DOHH2 (cell line): Measurements from ENCODE around the gene GPAM.

Experiments used
- H3F3A ChIP-seq: fragments of 200-600 bp; sonication (generic), shearing (Covaris generic); 2 replicates; pipeline ENCODE4 v1.6.0; 2016; ENCODE audit warnings: antibody characterized with exemption, mild to moderate bottlenecking; ENCODE audit not compliant: control insufficient read depth, insufficient read depth
- H3K27ac ChIP-seq: fragments of 200-600 bp; sonication (generic); 2 replicates; pipeline ENCODE4 v1.5.1; 2014; ENCODE audit warnings: low read depth, mild to moderate bottlenecking, low read length, moderate library complexity
- H3K27me3 ChIP-seq: fragments of 200-600 bp; sonication (generic); 2 replicates; pipeline ENCODE4 v1.6.1; 2014; ENCODE audit warnings: mild to moderate bottlenecking, low read length, mixed read lengths; ENCODE audit not compliant: control insufficient read depth
- H3K36me3 ChIP-seq: fragments of 200-600 bp; sonication (generic); 2 replicates; pipeline ENCODE4 v1.6.1; 2014; ENCODE audit warnings: mild to moderate bottlenecking, low read length, moderate library complexity, mixed read lengths; ENCODE audit not compliant: control insufficient read depth
- H3K4me1 ChIP-seq: fragments of 200-600 bp; sonication (generic); 2 replicates; pipeline ENCODE4 v1.6.1; 2014; ENCODE audit warnings: mild to moderate bottlenecking, low read length, mixed read lengths; ENCODE audit not compliant: control insufficient read depth
- H3K4me2 ChIP-seq: fragments of 200-600 bp; sonication (generic); 2 replicates; pipeline ENCODE4 v1.6.0; 2014; ENCODE audit warnings: mild to moderate bottlenecking, low read length, moderate library complexity
- H3K4me3 ChIP-seq: fragments of 200-600 bp; sonication (generic); 2 replicates; pipeline ENCODE4 v1.5.1; 2014; ENCODE audit warnings: mild to moderate bottlenecking, low read length, mixed read lengths
- H3K79me2 ChIP-seq: fragments of 200-600 bp; sonication (generic); 2 replicates; pipeline ENCODE4 v1.6.1; 2014; ENCODE audit warnings: mild to moderate bottlenecking, low read length, mixed read lengths; ENCODE audit not compliant: control insufficient read depth
- H3K9me2 ChIP-seq: fragments of 200-600 bp; sonication (generic); replicated peaks from 2 replicates; pipeline ENCODE4 v1.6.1; 2014; ENCODE audit warnings: mild to moderate bottlenecking, low read length, mixed read lengths; ENCODE audit not compliant: control insufficient read depth
- H3K9me3 ChIP-seq: fragments of 200-600 bp; sonication (generic); 2 replicates; pipeline ENCODE4 v1.6.1; 2014; ENCODE audit warnings: antibody characterized with exemption, low read length, mixed read lengths; ENCODE audit not compliant: control insufficient read depth, insufficient read depth
- H4K20me1 ChIP-seq: fragments of 200-600 bp; sonication (generic); 2 replicates; pipeline ENCODE4 v1.6.0; 2014; ENCODE audit warnings: low read depth, mild to moderate bottlenecking, antibody characterized with exemption, low read length, moderate library complexity; ENCODE audit not compliant: control insufficient read depth, insufficient read depth
- EZH2phosphoT487 ChIP-seq: fragments of 200-600 bp; sonication (generic); IDR thresholded peaks from 2 replicates; pipeline ENCODE4 v1.6.1; 2017; ENCODE audit warnings: borderline replicate concordance, mild to moderate bottlenecking, antibody characterized with exemption, low read length, moderate library complexity, mixed read lengths
- TF ChIP-seq, protein P1 (sequence below): fragments of 200-600 bp; sonication (generic); IDR thresholded peaks from one replicate; pipeline ENCODE4 v1.5.1; 2014; ENCODE audit warnings: antibody characterized with exemption, mild to moderate bottlenecking, low read depth, low read length; ENCODE audit not compliant: poor library complexity, severe bottlenecking

The GPAM gene

DNA sequence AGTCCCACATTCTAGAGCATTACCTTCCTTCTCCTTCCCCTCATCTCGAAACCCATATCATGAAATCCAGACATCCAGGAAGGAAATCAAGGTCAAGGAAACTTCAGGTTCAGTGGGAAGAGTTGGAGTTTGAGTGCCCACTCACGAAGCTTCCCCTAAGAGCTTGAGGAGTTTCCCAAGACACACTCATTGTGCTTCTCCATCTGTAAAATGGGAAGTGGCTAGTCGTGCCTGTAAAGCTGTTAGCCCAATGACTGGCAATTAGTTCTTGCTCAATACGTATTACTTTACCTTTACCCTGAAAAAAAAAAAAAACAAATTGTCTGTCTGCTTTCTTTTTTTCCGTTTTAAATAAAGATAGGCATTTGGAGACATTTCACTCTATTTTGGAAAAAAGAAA lies 42.3 kb downstream of the GPAM start:
- no peak overlapping the region for H3K27ac ChIP-seq
- H3K9me2 ChIP-seq, result no peaks in the 10 kb centered on the region
- H4K20me1 ChIP-seq, result no peaks in the 10 kb centered on the region
- H3K79me2 ChIP-seq, result no peaks in the 10 kb centered on the region
- H3K4me3 ChIP-seq, result no peak overlapping the region
- H3K36me3 ChIP-seq, result no peaks in the 10 kb centered on the region
- H3F3A ChIP-seq, result no peaks in the 10 kb centered on the region
- no peaks in the 10 kb centered on the region for H3K4me1 ChIP-seq
- H3K4me2 ChIP-seq, result no peak overlapping the region
- TF ChIP-seq, protein P1, sequence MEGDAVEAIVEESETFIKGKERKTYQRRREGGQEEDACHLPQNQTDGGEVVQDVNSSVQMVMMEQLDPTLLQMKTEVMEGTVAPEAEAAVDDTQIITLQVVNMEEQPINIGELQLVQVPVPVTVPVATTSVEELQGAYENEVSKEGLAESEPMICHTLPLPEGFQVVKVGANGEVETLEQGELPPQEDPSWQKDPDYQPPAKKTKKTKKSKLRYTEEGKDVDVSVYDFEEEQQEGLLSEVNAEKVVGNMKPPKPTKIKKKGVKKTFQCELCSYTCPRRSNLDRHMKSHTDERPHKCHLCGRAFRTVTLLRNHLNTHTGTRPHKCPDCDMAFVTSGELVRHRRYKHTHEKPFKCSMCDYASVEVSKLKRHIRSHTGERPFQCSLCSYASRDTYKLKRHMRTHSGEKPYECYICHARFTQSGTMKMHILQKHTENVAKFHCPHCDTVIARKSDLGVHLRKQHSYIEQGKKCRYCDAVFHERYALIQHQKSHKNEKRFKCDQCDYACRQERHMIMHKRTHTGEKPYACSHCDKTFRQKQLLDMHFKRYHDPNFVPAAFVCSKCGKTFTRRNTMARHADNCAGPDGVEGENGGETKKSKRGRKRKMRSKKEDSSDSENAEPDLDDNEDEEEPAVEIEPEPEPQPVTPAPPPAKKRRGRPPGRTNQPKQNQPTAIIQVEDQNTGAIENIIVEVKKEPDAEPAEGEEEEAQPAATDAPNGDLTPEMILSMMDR, result no peak
- no peak for TF ChIP-seq EZH2phosphoT487
- no peaks in the 10 kb centered on the region for H3K9me3 ChIP-seq
- no peaks in the 10 kb centered on the region for H3K27me3 ChIP-seq

DNA sequence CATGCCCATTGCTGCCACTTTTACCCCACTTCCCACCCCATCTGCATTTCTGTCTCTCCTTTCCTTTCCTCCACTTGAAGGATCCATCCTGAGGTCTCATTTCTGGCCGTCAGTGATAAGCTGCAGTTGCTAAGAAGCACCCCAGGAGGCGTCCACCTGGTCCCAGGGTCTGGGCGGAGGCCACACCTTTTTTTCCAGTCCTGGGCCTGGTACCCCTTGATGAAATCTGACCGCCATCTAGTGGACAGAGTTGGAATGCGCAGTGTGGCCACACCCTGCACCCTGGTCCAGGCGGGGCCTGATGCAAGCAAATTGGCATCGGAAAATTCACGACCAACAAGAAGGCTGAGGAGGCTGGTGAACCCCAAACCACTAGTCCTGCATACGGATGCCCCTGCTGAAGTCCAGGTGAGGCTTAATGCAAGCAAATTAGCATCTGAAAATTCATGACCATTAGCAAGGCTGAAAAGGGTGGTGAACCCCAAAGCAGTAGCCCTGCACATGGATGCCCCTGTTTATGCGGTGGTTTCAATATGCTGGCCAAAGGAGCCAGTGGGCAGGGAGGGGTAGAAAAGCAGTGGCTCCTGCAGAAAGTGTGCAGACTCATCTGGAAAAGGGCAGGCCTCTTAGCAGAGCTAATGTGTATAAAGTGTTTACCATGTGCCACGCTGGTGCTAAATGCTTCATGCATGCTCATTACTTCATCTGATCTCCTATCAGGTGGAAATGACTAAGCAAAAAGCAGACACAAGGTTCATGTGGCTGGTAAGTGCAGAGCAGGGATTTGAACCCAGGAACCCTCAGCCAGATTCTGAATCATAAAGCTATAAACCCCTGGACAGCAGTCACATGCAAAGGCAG lies 43.2 kb downstream of the GPAM start:
- no peak overlapping the region for H3K27ac ChIP-seq
- no peak overlapping the region for H3K4me3 ChIP-seq
- no peaks in the 10 kb centered on the region for H3K4me1 ChIP-seq
- TF ChIP-seq EZH2phosphoT487, result no peak
- TF ChIP-seq, protein P1, result peak; percentile 95
- no peaks in the 10 kb centered on the region for H3K36me3 ChIP-seq
- no peaks in the 10 kb centered on the region for H4K20me1 ChIP-seq
- H3K9me3 ChIP-seq, result no peaks in the 10 kb centered on the region
- H3K79me2 ChIP-seq, result no peaks in the 10 kb centered on the region
- H3K9me2 ChIP-seq, result no peaks in the 10 kb centered on the region
- H3F3A ChIP-seq, result no peaks in the 10 kb centered on the region
- no peaks in the 10 kb centered on the region for H3K27me3 ChIP-seq
- no peak overlapping the region for H3K4me2 ChIP-seq

- H3K4me2 ChIP-seq, result no peak overlapping the region
- no peaks in the 10 kb centered on the region for H3F3A ChIP-seq
- H3K36me3 ChIP-seq, result no peaks in the 10 kb centered on the region
- H4K20me1 ChIP-seq, result no peaks in the 10 kb centered on the region
- H3K27me3 ChIP-seq, result peaks cover 4% of the 10 kb centered on the region
- H3K4me1 ChIP-seq, result no peaks in the 10 kb centered on the region
- no peaks in the 10 kb centered on the region for H3K9me3 ChIP-seq
- no peak overlapping the region for H3K4me3 ChIP-seq
- no peak overlapping the region for H3K27ac ChIP-seq
- H3K79me2 ChIP-seq, result no peaks in the 10 kb centered on the region
- H3K9me2 ChIP-seq, result no peaks in the 10 kb centered on the region
- no peak for TF ChIP-seq EZH2phosphoT487
- TF ChIP-seq, protein P1, result no peak
Observed at GRCh38 chr10:112139176-112139575, 44.4 kb downstream of the GPAM start.
